GM18499 (cell line): ENCODE data around the gene ZNF502.
A peak's percentile ranks its signal among the peaks of the same experiment; 100 is the strongest.
"Not testable (repeated sequence)": the region's sequence is repeated elsewhere in the genome, so short reads cannot be mapped to it uniquely, and the experiment has no call there.

Experiments
- ATAC-seq: cut with Tn5 transposase; IDR thresholded peaks from one replicate; pipeline ENCODE4 v1.9.1; 2021; ENCODE audit warnings: moderate number of reproducible peaks; ENCODE audit not compliant: insufficient read depth, unreplicated experiment

ZNF502 gene

GRCh38 chr3:44712455-44713075 is at the start of gene ZNF502:
Gene ZNF502 (plus strand): TSS chr3:44712660. CDS start chr3:44720262, 7,602 bp downstream.
- ATAC-seq, result no peak

GRCh38 chr3:44665173-44665572 is 47.3 kb upstream of the ZNF502 start:
- ATAC-seq, result no peak

GRCh38 chr3:44666346-44666745 is 46.1 kb upstream of the ZNF502 start:
- ATAC-seq, result no peak

- ATAC-seq, result no peak
Observed at GRCh38 chr3:44669760-44670159, 42.7 kb upstream of the ZNF502 start.

DNA sequence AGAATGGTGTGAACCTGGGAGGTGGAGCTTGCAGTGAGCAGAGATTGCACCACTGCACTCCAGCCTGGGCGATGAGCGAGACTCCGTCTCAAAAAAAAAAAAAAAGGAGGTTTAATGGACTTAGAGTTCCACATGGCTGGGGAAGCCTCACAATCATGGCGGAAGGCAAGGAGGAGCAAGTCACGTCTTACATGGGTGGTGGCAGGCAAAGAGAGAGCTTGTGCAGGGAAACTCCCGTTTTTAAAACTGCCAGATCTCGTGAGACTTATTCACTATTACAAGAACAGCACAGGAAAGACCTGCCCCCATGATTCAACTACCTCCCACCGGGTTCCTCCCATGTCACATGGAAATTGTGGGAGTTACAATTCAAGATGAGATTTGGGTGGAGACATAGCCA is 39.0 kb upstream of the ZNF502 start:
- ATAC-seq, result not testable (repeated sequence)

- ATAC-seq, result no peak
Observed at GRCh38 chr3:44674211-44674610, 38.2 kb upstream of the ZNF502 start.

- ATAC-seq, result no peak
Observed at GRCh38 chr3:44678480-44679116, 33.9 kb upstream of the ZNF502 start.

GRCh38 chr3:44680921-44681455 is 31.5 kb upstream of the ZNF502 start:
- ATAC-seq, result no peak

- ATAC-seq, result no peak
Observed at GRCh38 chr3:44682182-44682896, 30.1 kb upstream of the ZNF502 start.

GRCh38 chr3:44685128-44685800 is 27.2 kb upstream of the ZNF502 start:
- no peak for ATAC-seq

DNA sequence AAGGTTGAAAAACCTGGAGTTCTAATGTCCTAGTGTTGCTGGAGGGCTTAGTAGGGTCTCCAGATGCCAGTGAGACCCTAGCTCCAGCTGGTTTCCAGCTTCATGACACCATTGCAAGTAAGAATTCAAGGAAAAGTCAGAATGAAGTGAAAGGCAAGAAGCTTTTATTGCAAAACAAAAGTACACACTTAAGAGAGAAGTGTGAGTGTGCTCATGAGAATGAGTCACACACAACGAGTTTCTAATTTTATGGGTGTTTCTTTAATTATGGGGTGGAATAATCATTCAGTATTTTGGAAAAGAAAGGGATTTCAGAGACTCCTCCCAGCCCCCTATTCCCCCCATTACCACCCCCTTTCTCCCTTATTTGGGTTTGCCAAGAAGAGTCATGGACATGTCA is 24.6 kb upstream of the ZNF502 start:
- no peak for ATAC-seq

GRCh38 chr3:44721231-44722102 is 9.0 kb downstream of the ZNF502 start:
- ATAC-seq, result no peak

GRCh38 chr3:44722103-44722401 is 9.6 kb downstream of the ZNF502 start:
- no peak for ATAC-seq

DNA sequence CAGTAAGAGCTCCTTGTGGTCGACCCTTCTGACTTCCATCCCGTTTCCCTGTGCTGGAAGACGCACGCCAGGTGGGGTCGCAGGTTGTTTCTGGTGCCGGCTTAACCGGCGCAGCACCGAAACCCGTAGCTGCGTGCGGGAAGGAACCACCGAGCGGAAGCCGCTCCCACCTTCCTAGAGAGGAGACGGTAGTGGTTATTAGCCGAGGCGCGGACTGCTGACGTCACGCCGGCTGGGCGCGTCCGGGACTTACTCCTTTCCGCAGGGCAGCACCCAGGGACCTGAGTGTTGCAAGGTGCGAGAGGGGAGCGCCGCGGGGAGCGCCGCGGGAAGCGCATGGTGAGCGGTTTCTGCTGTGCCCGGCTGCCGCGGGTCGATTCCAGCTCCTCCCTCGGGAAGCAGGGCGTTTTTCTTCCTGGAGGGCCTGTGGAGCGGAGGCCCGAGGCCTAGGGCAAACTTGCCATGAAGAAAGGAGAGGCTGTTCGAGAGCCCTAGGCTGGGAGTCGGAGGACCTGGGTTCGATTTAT is 17.0 kb downstream of the ZNF502 start, which contains the start of gene ZNF501:
Gene ZNF501, plus strand, starts transcription at position 252 of the 527 bp plus-strand sequence. CDS start 4,787 bp downstream, outside the sequence.
- ATAC-seq, result no peak

DNA sequence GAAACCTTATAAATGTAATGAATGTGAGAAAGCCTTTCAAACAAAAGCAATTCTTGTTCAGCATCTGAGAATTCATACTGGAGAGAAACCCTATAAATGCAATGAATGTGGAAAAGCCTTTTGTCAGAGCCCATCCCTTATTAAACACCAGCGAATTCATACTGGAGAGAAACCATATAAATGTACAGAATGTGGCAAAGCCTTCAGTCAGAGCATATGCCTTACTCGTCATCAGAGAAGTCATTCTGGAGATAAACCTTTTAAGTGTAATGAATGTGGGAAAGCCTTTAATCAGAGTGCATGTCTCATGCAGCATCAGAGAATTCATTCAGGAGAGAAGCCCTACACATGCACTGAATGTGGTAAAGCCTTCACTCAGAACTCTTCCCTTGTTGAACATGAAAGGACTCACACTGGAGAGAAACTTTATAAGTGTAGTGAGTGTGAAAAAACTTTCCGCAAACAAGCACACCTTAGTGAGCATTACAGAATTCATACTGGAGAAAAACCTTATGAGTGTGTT is 22.2 kb downstream of the ZNF502 start:
- ATAC-seq, result no peak

DNA sequence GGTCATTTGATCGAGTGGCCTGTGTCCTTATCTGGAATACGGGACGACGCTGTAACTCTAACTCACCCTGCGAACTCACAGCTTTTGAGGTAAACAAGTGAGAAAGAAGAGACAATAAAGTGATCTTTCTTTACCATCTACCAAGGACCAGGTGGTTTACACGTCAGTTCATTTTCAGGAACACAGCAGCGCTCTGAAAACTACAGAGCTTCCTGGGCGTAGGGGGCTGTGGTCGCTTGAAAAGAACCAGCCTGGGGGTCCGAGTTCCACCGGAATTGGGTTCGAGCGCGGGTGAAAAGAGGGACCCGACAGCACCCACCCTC is 48.6 kb downstream of the ZNF502 start:
- no peak for ATAC-seq

DNA sequence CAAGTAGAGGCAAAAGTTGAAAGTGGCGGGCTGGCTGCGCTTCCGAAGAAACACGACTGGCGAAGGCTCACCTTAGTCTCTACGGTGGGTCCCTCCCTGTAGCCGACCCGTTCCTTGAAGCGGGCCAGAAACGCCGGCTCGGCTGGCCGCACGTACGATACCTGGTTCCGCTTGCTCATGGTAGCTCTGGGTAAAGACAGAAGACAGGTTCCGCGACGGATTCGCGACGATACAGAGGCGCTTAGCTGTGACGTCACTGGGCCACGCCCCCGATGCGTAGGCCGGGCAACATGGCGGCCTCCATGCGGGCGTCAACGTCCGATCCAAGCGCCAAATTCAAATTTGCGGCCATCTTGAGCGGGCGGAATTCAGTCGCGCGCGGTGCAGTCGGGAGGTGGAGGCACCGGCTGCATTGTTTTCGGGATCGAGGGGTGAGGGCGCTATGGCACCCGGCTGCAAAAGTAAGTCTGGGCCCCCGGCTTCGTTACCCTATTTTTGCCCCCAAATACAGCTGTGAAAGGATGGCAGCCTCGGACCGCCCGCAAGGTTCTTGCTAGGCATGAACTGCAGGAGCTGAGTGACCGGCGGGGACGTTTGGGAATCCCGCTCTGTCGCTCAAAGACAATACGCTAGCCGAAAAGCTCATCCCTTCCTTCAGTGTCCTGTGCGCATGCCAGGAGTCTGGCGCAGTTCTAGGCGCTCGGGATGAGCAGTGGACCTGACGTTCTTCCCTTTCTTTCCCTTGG is 49.1 kb downstream of the ZNF502 start, which contains the start of the genes KIAA1143 and KIF15:
Gene KIAA1143, minus strand, starts transcription at position 196 of the 746 bp plus-strand sequence. Its CDS starts 17 bp downstream, at position 179.
Gene KIF15, plus strand, starts transcription at position 371 of the 746 bp plus-strand sequence. Its CDS starts 72 bp downstream, at position 443.
- ATAC-seq, result peak; percentile 80

GRCh38 chr3:44762170-44762677 is 49.8 kb downstream of the ZNF502 start:
- peak; percentile 13 for ATAC-seq
